GM23338 (cell line): Measurements from ENCODE around the gene PTRH1. TPM values are rescaled to one million over a fixed set of nuclear protein-coding genes. Genes with fewer than 3 reads are reported as not detected.

Experiments used
- ATAC-seq: fragments of 200-7000 bp; cut with Tn5 transposase; 3 replicates; pipeline ENCODE4 v1.9.1; 2020
- DNase-seq: peaks from one replicate; pipeline ENCODE4 v3.0.0-alpha.2; 2015; ENCODE audit warnings: low spot score
- H2AFZ ChIP-seq: fragments of 200-600 bp; sonication (generic); 2 replicates; pipeline ENCODE4 v1.8.0; 2016; ENCODE audit warnings: antibody characterized with exemption, mild to moderate bottlenecking, moderate library complexity
- H3F3A ChIP-seq: fragments of 200-600 bp; sonication (generic); replicated peaks from 2 replicates; pipeline ENCODE4 v1.8.0; 2017; ENCODE audit warnings: antibody characterized with exemption, mixed run types, low read depth
- H3K27ac ChIP-seq: fragments of 200-600 bp; sonication (generic); 2 replicates; pipeline ENCODE4 v1.6.1; 2016; ENCODE audit warnings: low read depth
- H3K27me3 ChIP-seq: fragments of 200-600 bp; sonication (generic); 2 replicates; pipeline ENCODE4 v1.8.0; 2016; ENCODE audit warnings: mild to moderate bottlenecking, mixed run types, moderate library complexity; ENCODE audit not compliant: insufficient read depth
- H3K36me3 ChIP-seq: fragments of 200-600 bp; sonication (generic); 2 replicates; pipeline ENCODE4 v1.8.0; 2016; ENCODE audit warnings: mild to moderate bottlenecking; ENCODE audit not compliant: insufficient read depth
- H3K4me1 ChIP-seq: fragments of 200-600 bp; sonication (generic); 2 replicates; pipeline ENCODE4 v1.8.0; 2016; ENCODE audit warnings: mild to moderate bottlenecking, moderate library complexity; ENCODE audit not compliant: insufficient read depth
- H3K4me2 ChIP-seq: fragments of 200-600 bp; sonication (generic); 2 replicates; pipeline ENCODE4 v1.7.1; 2017; ENCODE audit warnings: mixed run types
- H3K4me3 ChIP-seq: fragments of 200-600 bp; sonication (generic); 2 replicates; pipeline ENCODE4 v1.6.1; 2016; ENCODE audit warnings: mixed run types
- H3K79me2 ChIP-seq: fragments of 200-600 bp; sonication (generic); replicated peaks from 2 replicates; pipeline ENCODE4 v1.8.0; 2017; ENCODE audit warnings: mild to moderate bottlenecking; ENCODE audit not compliant: insufficient read depth
- H3K9me2 ChIP-seq: fragments of 200-600 bp; sonication (generic); 2 replicates; pipeline ENCODE4 v1.8.0; 2017; ENCODE audit not compliant: insufficient read depth
- H4K20me1 ChIP-seq: fragments of 200-600 bp; sonication (generic); replicated peaks from 2 replicates; pipeline ENCODE4 v1.8.0; 2017; ENCODE audit warnings: mild to moderate bottlenecking; ENCODE audit not compliant: insufficient read depth
- H3K27ac Mint-ChIP-seq: 2 replicates; pipeline ENCODE4 v1.8.0; 2020; ENCODE audit warnings: inconsistent platforms, mild to moderate bottlenecking, moderate library complexity, mixed read lengths
- H3K27me3 Mint-ChIP-seq: 3 replicates; pipeline ENCODE4 v1.8.0; 2022; ENCODE audit warnings: low read depth, mild to moderate bottlenecking, moderate library complexity, mixed read lengths, inconsistent platforms; ENCODE audit not compliant: insufficient read depth, poor library complexity
- H3K36me3 Mint-ChIP-seq: 3 replicates; pipeline ENCODE4 v1.8.0; 2021; ENCODE audit warnings: low read depth, mild to moderate bottlenecking, inconsistent platforms, moderate library complexity, mixed read lengths
- H3K4me1 Mint-ChIP-seq: 3 replicates; pipeline ENCODE4 v1.8.0; 2020; ENCODE audit warnings: mild to moderate bottlenecking, inconsistent platforms, mixed read lengths
- H3K4me3 Mint-ChIP-seq: 3 replicates; pipeline ENCODE4 v1.8.0; 2021; ENCODE audit warnings: moderate library complexity, mild to moderate bottlenecking, inconsistent platforms, mixed read lengths
- H3K9me3 Mint-ChIP-seq: 3 replicates; pipeline ENCODE4 v1.8.0; 2020; ENCODE audit warnings: moderate library complexity, mild to moderate bottlenecking, inconsistent platforms, mixed read lengths
- CREB1 ChIP-seq: fragments of 250-450 bp; sonication (Bioruptor Pico); IDR thresholded peaks from 2 replicates; pipeline ENCODE4 v1.5.0; 2020; ENCODE audit warnings: low read depth, mild to moderate bottlenecking, moderate library complexity
- CTCF ChIP-seq, 2 experiments: fragments of 200-600 bp in 1 of 2; sonication (generic) in 1 of 2; conservative IDR thresholded peaks; 2 replicates each; pipeline versions ENCODE4 v1.5.1 to v1.6.1; 2016 to 2017; ENCODE audit warnings: antibody characterized with exemption in 2 of 2, low read depth in 2 of 2, mild to moderate bottlenecking in 2 of 2, moderate library complexity in 1 of 2
- ETS1 ChIP-seq: IDR thresholded peaks from 2 replicates; pipeline ENCODE4 v1.6.1; 2016; ENCODE audit warnings: antibody characterized with exemption
- EZH2 ChIP-seq: fragments of 200-600 bp; sonication (generic); IDR thresholded peaks from one replicate; pipeline ENCODE4 v1.8.0; 2017; ENCODE audit warnings: antibody characterized with exemption, mild to moderate bottlenecking, low read depth; ENCODE audit not compliant: unreplicated experiment
- EZH2phosphoT487 ChIP-seq: fragments of 200-600 bp; sonication (generic); IDR thresholded peaks from one replicate; pipeline ENCODE4 v1.8.1; 2018; ENCODE audit warnings: antibody characterized with exemption; ENCODE audit not compliant: unreplicated experiment
- JUNB ChIP-seq: IDR thresholded peaks from one replicate; pipeline ENCODE4 v1.6.1; 2016; ENCODE audit warnings: antibody characterized with exemption; ENCODE audit not compliant: unreplicated experiment
- NANOG ChIP-seq: IDR thresholded peaks from 2 replicates; pipeline ENCODE4 v1.6.1; 2016; ENCODE audit warnings: antibody characterized with exemption, borderline replicate concordance
- POLR2AphosphoS5 ChIP-seq: IDR thresholded peaks from 2 replicates; pipeline ENCODE4 v1.6.1; 2016; ENCODE audit warnings: antibody characterized with exemption, low read depth
- REST ChIP-seq: IDR thresholded peaks from one replicate; pipeline ENCODE4 v1.6.1; 2018; ENCODE audit warnings: antibody characterized with exemption; ENCODE audit not compliant: unreplicated experiment
- STAT1 ChIP-seq: IDR thresholded peaks from one replicate; pipeline ENCODE4 v1.6.1; 2016; ENCODE audit warnings: antibody characterized with exemption; ENCODE audit not compliant: unreplicated experiment
- ZNF114 ChIP-seq: fragments of 250-450 bp; sonication (Bioruptor Pico); IDR thresholded peaks from 2 replicates; pipeline ENCODE4 v1.5.0; 2020; ENCODE audit warnings: mild to moderate bottlenecking, moderate library complexity
- ZNF331 ChIP-seq: fragments of 250-450 bp; sonication (Bioruptor Pico); IDR thresholded peaks from 2 replicates; pipeline ENCODE4 v1.5.0; 2020; ENCODE audit warnings: low read depth, mild to moderate bottlenecking, moderate library complexity
- ZNF462 ChIP-seq: fragments of 250-450 bp; sonication (Bioruptor Pico); IDR thresholded peaks from 2 replicates; pipeline ENCODE4 v1.5.0; 2020; ENCODE audit warnings: mild to moderate bottlenecking, moderate library complexity
- polyA plus RNA-seq: library from polyadenylated mRNA; unstranded; fragments of >200 nt; fragmentation: Nextera tagmentation; extraction: Ambion mirVana; gene quantifications from 2 replicates; pipeline ENCODE4 v1.2.1, GENCODE V29; 2016
- total RNA-seq: library from RNA; depleted of rRNA; stranded (reverse); fragments of >200 nt; shearing (Covaris generic); gene quantifications from 2 replicates; pipeline ENCODE4 v1.2.3, GENCODE V29; 2014

Gene PTRH1
- total and polyA plus RNA-seq, 2 experiments from 2014 or later, result 15.1 to 18.6 TPM

GRCh38 chr9:127758843-127759242 lies 43.4 kb upstream of the PTRH1 start:
- Mint-ChIP-seq H3K4me3 (no peak overlapping the region), H3K36me3 (no peaks in the 10 kb centered on the region; the same call in 2 of the 3 replicates), H3K27me3 (peaks cover 11% of the 10 kb centered on the region), H3K9me3 (no peaks in the 10 kb centered on the region), H3K27ac (no peak overlapping the region), H3K4me1 (peaks cover 27% of the 10 kb centered on the region)
- no peak for DNase-seq
- H3K4me1 ChIP-seq, result peaks cover 22% of the 10 kb centered on the region
- no peak overlapping the region for H3K27ac ChIP-seq
- H2AFZ ChIP-seq, result no peak overlapping the region
- no peak overlapping the region for H3K4me3 ChIP-seq
- H3K36me3 ChIP-seq, result no peaks in the 10 kb centered on the region
- peaks cover 14% of the 10 kb centered on the region for H3K27me3 ChIP-seq
- no peaks in the 10 kb centered on the region for H4K20me1 ChIP-seq
- peaks cover 8% of the 10 kb centered on the region; the same call in 1 of the 2 replicates for H3F3A ChIP-seq
- no peak overlapping the region for H3K4me2 ChIP-seq
- TF ChIP-seq EZH2phosphoT487 (no peak), JUNB (no peak), CTCF (conservative IDR thresholded peaks at IDR 0.05; ENCODE audit: low read depth in 2 of 2) (no peak), CREB1 (no peak), EZH2 (no peak), REST (no peak), POLR2AphosphoS5 (no peak), ZNF331 (CRISPR knock-in tag) (no peak), NANOG (no peak), ETS1 (no peak), ZNF462 (CRISPR knock-in tag) (no peak), ZNF114 (CRISPR knock-in tag) (no peak), STAT1 (no peak)
- no peaks in the 10 kb centered on the region for H3K9me2 ChIP-seq
- ATAC-seq, result no peak
- no peaks in the 10 kb centered on the region for H3K79me2 ChIP-seq
